CD4-positive, alpha-beta memory T cell (primary cell): ENCODE data around the gene GATAD2B. TPM values are rescaled to one million over a fixed set of nuclear protein-coding genes. Genes with fewer than 3 reads are reported as not detected.
A peak's percentile ranks its signal among the peaks of the same experiment; 100 is the strongest.

Experiments used
- CTCF ChIA-PET: fragments of 350-600 bp; sonication (Branson Sonifier 250); formaldehyde crosslinking; loops from one replicate; lab custom pipeline; 2021; ENCODE audit warnings: inconsistent platforms; ENCODE audit not compliant: partially characterized antibody; lab: Charles Lee
- POLR2A ChIA-PET: fragments of 350-600 bp; sonication (Branson Sonifier 250); formaldehyde crosslinking; loops from one replicate; lab custom pipeline; 2021; ENCODE audit not compliant: partially characterized antibody; lab: Charles Lee
- DNase-seq, 5 donors: peaks; one replicate each; pipeline versions ENCODE4 v3.0.0 to v3.0.0-alpha.2; 2020 to 2022; ENCODE audit warnings: mixed read lengths in 1 of 5
- H3K27ac ChIP-seq: one replicate; pipeline ENCODE4 v1.7.0; 2013; ENCODE audit warnings: low read depth, low read length
- H3K27me3 ChIP-seq: 2 replicates; pipeline ENCODE4 v1.7.0; 2013; ENCODE audit warnings: mild to moderate bottlenecking, low read length, moderate library complexity; ENCODE audit not compliant: insufficient read depth
- H3K36me3 ChIP-seq: 2 replicates; pipeline ENCODE4 v1.7.0; 2013; ENCODE audit warnings: mild to moderate bottlenecking, low read length, moderate library complexity; ENCODE audit not compliant: insufficient read depth
- H3K4me1 ChIP-seq: 2 replicates; pipeline ENCODE4 v1.7.0; 2013; ENCODE audit warnings: mild to moderate bottlenecking, low read length, moderate library complexity; ENCODE audit not compliant: insufficient read depth
- H3K4me3 ChIP-seq, 2 donors: one replicate each; pipeline ENCODE4 v1.7.0; 2013; ENCODE audit warnings: low read length in 2 of 2, mild to moderate bottlenecking in 1 of 2
- H3K9me3 ChIP-seq, 2 donors: one replicate each; pipeline ENCODE4 v1.7.0; 2013; ENCODE audit warnings: low read length in 2 of 2, control low read depth in 1 of 2; ENCODE audit not compliant: control insufficient read depth in 1 of 2
- H3K27ac Mint-ChIP-seq, 7 donors: one replicate each; pipeline ENCODE4 v1.8.0; 2020 to 2021; ENCODE audit warnings: mixed read lengths in 7 of 7, mild to moderate bottlenecking in 6 of 7, inconsistent platforms in 3 of 7, moderate library complexity in 3 of 7
- H3K27me3 Mint-ChIP-seq, 2 donors: one replicate each; pipeline ENCODE4 v1.8.0; 2020 to 2021; ENCODE audit warnings: mixed read lengths in 2 of 2
- H3K36me3 Mint-ChIP-seq, 2 donors: one replicate each; pipeline ENCODE4 v1.8.0; 2020 to 2021; ENCODE audit warnings: mixed read lengths in 2 of 2, inconsistent platforms in 1 of 2, mild to moderate bottlenecking in 1 of 2
- H3K4me1 Mint-ChIP-seq, 4 donors: one replicate each; pipeline ENCODE4 v1.8.0; 2020 to 2021; ENCODE audit warnings: mixed read lengths in 4 of 4, mild to moderate bottlenecking in 1 of 4
- H3K4me3 Mint-ChIP-seq, 8 donors: one replicate each; pipeline ENCODE4 v1.8.0; 2020 to 2021; ENCODE audit warnings: mixed read lengths in 8 of 8, mild to moderate bottlenecking in 7 of 8, moderate library complexity in 6 of 8, inconsistent platforms in 3 of 8
- H3K9me3 Mint-ChIP-seq, 8 donors: one replicate each; pipeline ENCODE4 v1.8.0; 2020 to 2021; ENCODE audit warnings: mixed read lengths in 8 of 8, mild to moderate bottlenecking in 5 of 8, inconsistent platforms in 3 of 8, moderate library complexity in 1 of 8
- intact Hi-C: fragments of 100-400 bp; cut with micrococcal nuclease; formaldehyde crosslinking; loops from one replicate; pipeline ENCODE4 v1.15.1; 2023
- polyA plus RNA-seq, 2 donors: library from polyadenylated mRNA; unstranded; fragments of 300-500 nt; fragmentation: Illumina TruSeq; gene quantifications; one replicate each; pipeline ENCODE4 v1.2.3, GENCODE V29; 2021
- total RNA-seq, 2 experiments: library from RNA; stranded (reverse); gene quantifications; one replicate each; pipeline ENCODE4 v1.2.3, GENCODE V29; 2021

GATAD2B gene
- total and polyA plus RNA-seq, 4 experiments from 2014 or later, result 1.8 to 104 (median 51.3) TPM

DNA sequence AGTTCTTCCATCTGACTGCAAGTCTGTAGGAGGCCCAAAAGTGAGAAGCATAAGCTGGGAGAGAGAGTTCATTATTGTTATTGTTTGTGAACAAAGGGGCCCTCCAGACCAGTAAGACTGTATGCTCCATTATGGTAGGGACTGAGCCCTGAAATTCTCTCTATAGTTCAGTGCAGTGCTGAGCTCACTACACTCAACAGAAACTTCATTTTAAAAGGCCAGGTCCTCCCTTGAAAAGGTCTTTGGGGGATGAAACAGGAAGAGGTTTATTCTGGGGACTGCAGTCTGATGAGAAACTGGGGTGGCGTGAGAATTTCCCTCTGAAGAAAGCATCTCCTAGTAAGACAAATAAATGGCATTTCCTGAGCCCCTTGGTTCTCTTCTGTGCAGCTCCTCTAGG lies 5.5 kb upstream of the GATAD2B start:
- Mint-ChIP-seq H3K9me3 (no peaks in the 10 kb centered on the region), H3K27ac (peak overlapping the region in 5 of 7 donors; percentile 17 to 88 (median 32)), H3K4me1 (peaks cover 4 to 21% (median 13%) of the 10 kb centered on the region in 4 donors), H3K36me3 (peaks cover 4 to 33% of the 10 kb centered on the region in 2 donors), H3K27me3 (no peaks in the 10 kb centered on the region), H3K4me3 (no peak overlapping the region)
- peaks cover 11% of the 10 kb centered on the region for H3K4me1 ChIP-seq
- H3K4me3 ChIP-seq, result no peak overlapping the region
- H3K36me3 ChIP-seq, result peaks cover 14% of the 10 kb centered on the region
- intact Hi-C loops, result no loop called here
- CTCF ChIA-PET, result interaction anchor here (0.7 to 1.9 kb wide), 2 partner anchors 17 to 18 kb away, joined by 3 to 11 read pairs; partner anchors contain the start of gene DENND4B
- no peaks in the 10 kb centered on the region for H3K27me3 ChIP-seq
- H3K9me3 ChIP-seq, result no peaks in the 10 kb centered on the region
- POLR2A ChIA-PET, result interaction anchor here (1.3 to 16.4 kb wide), 5 partner anchors 8 to 49 kb away, joined by 3 to 298 read pairs (median 9); partner anchors contain the start of genes DENND4B and JTB
- no peak overlapping the region for H3K27ac ChIP-seq
- no peak for DNase-seq

DNA sequence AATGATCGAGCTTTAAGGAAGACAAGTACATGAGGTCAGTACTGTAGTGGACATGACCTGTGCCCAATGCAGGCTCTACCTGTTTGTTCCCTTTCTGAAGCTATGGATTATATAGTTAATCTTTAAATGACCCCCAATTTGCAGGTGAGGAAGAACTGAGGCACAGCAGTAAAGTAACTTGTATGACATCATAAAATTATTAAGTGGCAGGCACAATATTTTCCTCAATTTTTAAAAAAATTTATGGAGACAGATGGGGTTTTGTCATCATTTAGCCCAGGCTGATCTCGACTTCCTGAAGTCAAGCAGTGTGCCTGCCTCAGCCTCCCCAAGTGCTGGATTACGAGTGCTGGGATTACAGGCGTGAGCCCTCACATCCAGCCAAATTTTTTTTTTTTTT lies 3.6 kb upstream of the GATAD2B start:
- Mint-ChIP-seq H3K27me3 (no peaks in the 10 kb centered on the region), H3K4me3 (no peak overlapping the region), H3K27ac (peak overlapping the region in 2 of 7 donors; percentile 35 to 70)

DNA sequence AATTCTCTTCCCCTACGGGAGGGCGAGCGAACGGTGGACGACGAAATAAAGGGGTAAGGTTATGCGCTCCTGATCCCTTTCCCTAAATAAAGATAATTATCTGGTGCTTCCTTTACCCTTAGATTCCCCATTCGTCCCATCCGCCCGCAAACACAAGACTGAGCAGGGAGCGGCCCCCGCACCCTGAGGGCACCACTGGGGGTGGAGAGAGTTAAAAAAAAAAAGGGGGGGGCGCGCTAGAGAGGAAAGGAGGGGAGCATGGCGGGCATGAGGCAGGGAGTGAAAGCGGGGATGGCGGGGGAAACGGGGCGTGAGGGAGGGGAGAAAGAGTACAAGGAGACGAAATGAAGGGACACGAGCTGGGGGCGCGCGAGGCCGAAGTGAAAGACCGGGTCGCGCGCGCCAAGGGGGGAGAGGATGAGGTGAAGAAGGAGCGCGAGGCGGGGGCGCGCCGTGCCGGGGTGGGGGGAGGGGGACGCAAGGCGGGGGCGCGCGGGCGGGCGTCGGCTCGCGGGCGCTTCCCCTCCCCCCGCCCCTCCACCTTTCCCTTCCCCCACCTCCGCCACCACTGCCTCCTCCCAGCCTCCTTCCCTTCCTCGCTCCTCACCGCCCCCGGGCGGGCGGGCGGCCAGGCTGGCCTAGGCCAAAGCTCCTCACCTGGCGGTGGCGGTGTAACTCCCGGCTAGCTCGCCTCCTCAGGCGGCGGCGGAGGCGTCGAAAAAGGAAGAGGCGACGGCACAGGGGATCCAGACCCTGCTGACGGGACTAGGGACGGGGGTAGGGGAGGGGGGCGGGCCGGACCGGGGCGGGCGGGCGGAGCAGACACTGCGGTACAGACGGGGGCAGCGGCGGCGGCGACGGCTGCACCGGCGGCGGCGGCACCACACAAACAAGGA lies 448 bp downstream of the GATAD2B start:
- Histone ChIP-seq H3K36me3 (no peaks in the 10 kb centered on the region), H3K27me3 (no peaks in the 10 kb centered on the region), H3K4me1 (peaks cover 52% of the 10 kb centered on the region), H3K27ac (peak overlapping the region; percentile 62), H3K9me3 (no peaks in the 10 kb centered on the region), H3K4me3 (peak overlapping the region; percentile 64 to 77)
- intact Hi-C loops, result loop anchor here (1.0 to 5.0 kb wide), 6 partner anchors 55 to 405 kb away; partner anchors contain the start of genes ATP8B2, HAX1, ILF2 and JTB
- DNase-seq, result peak in 2 of 5 donors; percentile 16 to 72
- peak overlapping the region; percentile 94 to 97 (median 95) for H3K4me3 Mint-ChIP-seq
- H3K27me3 Mint-ChIP-seq, result no peaks in the 10 kb centered on the region
- H3K27ac Mint-ChIP-seq, result peak overlapping the region; percentile 96 to 99 (median 97)
- H3K36me3 Mint-ChIP-seq, result peaks cover 4 to 27% of the 10 kb centered on the region in 2 donors
- peaks cover 41 to 62% (median 49%) of the 10 kb centered on the region in 4 donors for H3K4me1 Mint-ChIP-seq
- POLR2A ChIA-PET, result interaction anchor here (0.5 to 16.4 kb wide), 31 partner anchors 10 to 413 kb away, joined by 3 to 298 read pairs (median 5); partner anchors contain the start of genes CREB3L4, CRTC2, DENND4B and JTB
- CTCF ChIA-PET, result interaction anchor here (0.9 to 8.1 kb wide), 9 partner anchors 11 to 126 kb away, joined by 3 to 69 read pairs (median 4); partner anchors contain the start of genes CREB3L4, DENND4B and JTB
- peaks cover 0 to 3% (median 0%) of the 10 kb centered on the region in 8 donors for H3K9me3 Mint-ChIP-seq

More for the DNA sequence above, 3.6 kb upstream of the GATAD2B start:
- CTCF ChIA-PET, result interaction anchor here (8.1 kb wide), 1 partner anchor 19 kb away, joined by 69 read pairs; the partner anchor contains the start of gene DENND4B
- Histone ChIP-seq H3K4me1 (peaks cover 14% of the 10 kb centered on the region), H3K9me3 (no peaks in the 10 kb centered on the region), H3K27ac (no peak overlapping the region), H3K36me3 (no peaks in the 10 kb centered on the region), H3K27me3 (no peaks in the 10 kb centered on the region), H3K4me3 (no peak overlapping the region)
- peaks cover 7 to 35% (median 17%) of the 10 kb centered on the region in 4 donors for H3K4me1 Mint-ChIP-seq
- DNase-seq, result no peak
- peaks cover 4 to 29% of the 10 kb centered on the region in 2 donors for H3K36me3 Mint-ChIP-seq
- intact Hi-C loops, result no loop called here
- POLR2A ChIA-PET, result interaction anchor here (1.1 to 16.4 kb wide), 3 partner anchors 17 to 51 kb away, joined by 3 to 298 read pairs (median 7); partner anchors contain the start of genes CREB3L4, DENND4B and JTB
- H3K9me3 Mint-ChIP-seq, result peaks cover 0 to 3% (median 0%) of the 10 kb centered on the region in 8 donors

DNA sequence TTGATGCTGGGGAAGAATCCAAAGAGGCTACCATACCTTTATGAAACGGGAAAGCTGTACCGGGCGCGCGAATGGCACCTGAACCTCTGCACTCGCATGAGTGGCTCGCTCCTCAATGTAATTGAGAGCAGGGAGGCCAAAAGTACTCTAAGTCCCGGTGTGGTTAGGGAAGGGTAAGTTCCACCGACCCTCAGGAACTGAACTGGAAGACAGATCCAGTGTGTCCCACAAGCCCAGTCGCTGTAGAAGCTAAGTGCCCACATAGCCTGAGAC lies 1.0 kb downstream of the GATAD2B start:
- DNase-seq, result peak in 1 of 5 donors; percentile 39
- ChIA-PET POLR2A (interaction anchor here (0.9 to 16.4 kb wide), 13 partner anchors 10 to 250 kb away, joined by 3 to 298 read pairs (median 7); partner anchors contain the start of genes CREB3L4, CRTC2, DENND4B and JTB), CTCF (interaction anchor here (0.6 to 8.1 kb wide), 6 partner anchors 11 to 1402 kb away, joined by 3 to 69 read pairs (median 3); partner anchors contain the start of gene DENND4B)
- Histone ChIP-seq H3K36me3 (no peaks in the 10 kb centered on the region), H3K9me3 (no peaks in the 10 kb centered on the region), H3K4me3 (peak overlapping the region; percentile 64 to 77), H3K27me3 (no peaks in the 10 kb centered on the region), H3K27ac (peak overlapping the region; percentile 62), H3K4me1 (peaks cover 52% of the 10 kb centered on the region)
- Mint-ChIP-seq H3K4me1 (peaks cover 41 to 62% (median 49%) of the 10 kb centered on the region in 4 donors), H3K27ac (peak overlapping the region; percentile 70 to 97 (median 87)), H3K27me3 (no peaks in the 10 kb centered on the region), H3K4me3 (peak overlapping the region; percentile 77 to 97 (median 94)), H3K36me3 (peaks cover 4 to 27% of the 10 kb centered on the region in 2 donors), H3K9me3 (peaks cover 0 to 3% (median 0%) of the 10 kb centered on the region in 8 donors)
- intact Hi-C loops, result loop anchor here (1.0 to 5.0 kb wide), 6 partner anchors 56 to 406 kb away; partner anchors contain the start of genes ATP8B2, HAX1, ILF2 and JTB

DNA sequence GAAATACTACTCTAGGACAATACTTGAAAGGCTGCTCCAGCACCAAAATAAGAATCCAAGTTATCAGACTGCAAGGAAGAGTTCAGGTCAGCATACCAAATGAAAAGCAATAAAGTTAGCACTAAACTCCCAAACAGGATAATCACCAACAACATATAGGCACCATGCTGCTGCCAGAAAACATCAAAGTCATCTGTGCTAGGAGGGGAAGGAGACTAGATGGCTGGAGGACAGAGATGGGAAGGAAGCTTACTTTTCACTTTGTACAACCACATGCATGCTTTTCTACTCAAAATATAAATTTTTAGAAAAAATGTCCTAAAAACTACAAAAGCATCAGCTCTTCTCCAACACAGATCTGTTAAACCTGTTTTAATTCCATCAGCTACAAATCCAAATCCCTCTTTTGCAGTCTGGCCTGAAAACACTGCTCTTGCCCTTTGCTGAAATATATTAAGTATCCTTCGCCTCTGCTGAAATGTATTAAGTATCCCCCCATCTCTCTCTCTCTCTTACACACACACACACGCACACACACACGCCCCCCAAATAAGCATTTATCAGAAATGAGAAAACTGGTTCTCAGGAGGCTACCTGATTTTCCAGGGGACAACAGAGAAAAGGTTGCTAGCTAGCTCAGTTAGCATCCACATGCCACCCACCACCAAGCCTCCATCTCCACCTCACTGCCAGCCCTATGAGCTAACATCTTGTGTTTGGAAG lies 1.5 kb downstream of the GATAD2B start:
- ChIA-PET CTCF (interaction anchor here (0.6 to 8.1 kb wide), 7 partner anchors 11 to 1403 kb away, joined by 3 to 69 read pairs (median 3); partner anchors contain the start of gene DENND4B), POLR2A (interaction anchor here (0.9 to 16.4 kb wide), 13 partner anchors 8 to 236 kb away, joined by 3 to 298 read pairs (median 7); partner anchors contain the start of genes CREB3L4, CRTC2, DENND4B and JTB)
- H3K27me3 Mint-ChIP-seq, result no peaks in the 10 kb centered on the region
- no peaks in the 10 kb centered on the region for H3K9me3 ChIP-seq
- H3K4me1 ChIP-seq, result peaks cover 54% of the 10 kb centered on the region
- H3K4me1 Mint-ChIP-seq, result peaks cover 43 to 65% (median 52%) of the 10 kb centered on the region in 4 donors
- peak overlapping the region; percentile 64 to 77 for H3K4me3 ChIP-seq
- H3K9me3 Mint-ChIP-seq, result peaks cover 0 to 3% (median 0%) of the 10 kb centered on the region in 8 donors
- DNase-seq, result no peak
- H3K36me3 Mint-ChIP-seq, result peaks cover 4 to 28% of the 10 kb centered on the region in 2 donors
- H3K27ac Mint-ChIP-seq, result peak overlapping the region; percentile 77 to 97 (median 89)
- peak overlapping the region; percentile 77 to 97 (median 94) for H3K4me3 Mint-ChIP-seq
- intact Hi-C loops, result loop anchor here (5.0 kb wide), 2 partner anchors 351 to 406 kb away; partner anchors contain the start of genes ATP8B2 and HAX1
- no peaks in the 10 kb centered on the region for H3K27me3 ChIP-seq
- H3K36me3 ChIP-seq, result peaks cover 1% of the 10 kb centered on the region
- peak overlapping the region; percentile 62 for H3K27ac ChIP-seq
